Measurements from ENCODE around the gene SLC36A4.
"Not testable (repeated sequence)": the region's sequence is repeated elsewhere in the genome, so short reads cannot be mapped to it uniquely, and the experiment has no call there.

The SLC36A4 gene

DNA sequence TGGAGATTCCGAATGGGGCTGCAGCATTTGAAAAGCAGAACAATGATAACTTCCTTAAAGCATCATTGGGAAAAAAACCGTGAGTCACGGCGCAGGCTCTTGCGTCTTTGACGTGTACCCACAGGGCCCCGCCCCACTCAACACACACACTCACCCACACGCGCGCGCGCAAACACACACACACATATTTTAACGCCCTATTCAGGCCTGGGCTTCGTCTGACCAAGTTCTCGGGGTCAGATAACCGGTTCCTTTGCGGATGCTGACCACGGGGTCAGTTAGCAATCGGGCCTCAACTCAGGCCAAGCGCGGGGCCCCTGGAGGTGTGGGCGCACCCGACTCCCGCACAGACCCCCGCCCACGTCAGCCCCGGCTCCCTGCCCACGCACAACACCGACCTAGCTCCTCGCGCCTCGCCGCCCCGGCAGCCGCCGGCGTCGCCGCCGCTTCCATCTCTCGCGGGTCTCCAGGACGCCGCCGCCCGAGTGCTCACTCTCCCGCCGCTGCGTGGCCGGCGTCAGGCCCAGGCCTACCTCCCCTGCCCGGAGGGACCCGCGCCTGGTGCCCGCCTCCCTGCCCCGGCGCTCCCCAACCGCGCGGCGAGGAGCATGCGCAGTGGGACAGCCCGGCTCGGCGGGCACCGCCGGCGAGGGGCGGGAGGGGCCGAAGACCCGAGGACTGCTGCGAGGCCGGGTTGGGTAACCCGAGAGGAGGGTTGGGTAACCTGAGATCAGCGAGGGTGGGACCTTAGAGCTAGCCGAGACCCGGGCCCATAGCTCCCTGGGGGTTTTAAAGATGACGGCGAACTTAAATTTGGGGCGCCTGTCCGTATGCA is at the start of gene SLC36A4:
TSS of gene SLC36A4 (minus strand) at position 612 of the 835 bp plus-strand sequence. CDS start at position 453, 159 bp downstream.
- H3K4me3 ChIP-seq (replicated peaks in 1 of 2; ENCODE audit: low read depth in 2 of 2, low read length in 2 of 2) = peak within 1 kb of the TSS; percentile 69 to 74
- DNase-seq (ENCODE audit: low read depth in 2 of 2) = peak; percentile 98
- TF ChIP-seq, protein P1, sequence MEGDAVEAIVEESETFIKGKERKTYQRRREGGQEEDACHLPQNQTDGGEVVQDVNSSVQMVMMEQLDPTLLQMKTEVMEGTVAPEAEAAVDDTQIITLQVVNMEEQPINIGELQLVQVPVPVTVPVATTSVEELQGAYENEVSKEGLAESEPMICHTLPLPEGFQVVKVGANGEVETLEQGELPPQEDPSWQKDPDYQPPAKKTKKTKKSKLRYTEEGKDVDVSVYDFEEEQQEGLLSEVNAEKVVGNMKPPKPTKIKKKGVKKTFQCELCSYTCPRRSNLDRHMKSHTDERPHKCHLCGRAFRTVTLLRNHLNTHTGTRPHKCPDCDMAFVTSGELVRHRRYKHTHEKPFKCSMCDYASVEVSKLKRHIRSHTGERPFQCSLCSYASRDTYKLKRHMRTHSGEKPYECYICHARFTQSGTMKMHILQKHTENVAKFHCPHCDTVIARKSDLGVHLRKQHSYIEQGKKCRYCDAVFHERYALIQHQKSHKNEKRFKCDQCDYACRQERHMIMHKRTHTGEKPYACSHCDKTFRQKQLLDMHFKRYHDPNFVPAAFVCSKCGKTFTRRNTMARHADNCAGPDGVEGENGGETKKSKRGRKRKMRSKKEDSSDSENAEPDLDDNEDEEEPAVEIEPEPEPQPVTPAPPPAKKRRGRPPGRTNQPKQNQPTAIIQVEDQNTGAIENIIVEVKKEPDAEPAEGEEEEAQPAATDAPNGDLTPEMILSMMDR (IDR thresholded peaks at IDR 0.05; ENCODE audit: low read depth, low read length) = no peak

DNA sequence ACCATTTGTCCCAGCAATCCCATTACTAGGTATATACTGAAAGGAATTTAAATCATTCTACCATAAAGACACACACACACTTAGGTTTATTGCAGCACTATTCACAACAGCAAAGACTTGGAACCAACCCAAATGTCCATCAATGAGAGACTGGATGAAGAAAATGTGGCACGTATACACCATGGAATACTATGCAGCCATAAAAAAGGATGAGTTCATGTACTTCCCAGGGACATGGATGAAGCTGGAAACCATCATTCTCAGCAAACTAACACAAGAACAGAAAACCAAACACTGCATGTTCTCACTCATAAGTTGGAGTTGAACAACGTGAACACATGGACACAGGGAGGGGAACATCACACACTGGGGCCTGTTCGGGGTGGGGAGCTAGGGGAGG is 49.0 kb upstream of the SLC36A4 start:
- DNase-seq (ENCODE audit: low read depth in 2 of 2); H3K4me3 ChIP-seq (replicated peaks in 1 of 2; ENCODE audit: low read depth in 2 of 2, low read length in 2 of 2): not testable (repeated sequence)

DNA sequence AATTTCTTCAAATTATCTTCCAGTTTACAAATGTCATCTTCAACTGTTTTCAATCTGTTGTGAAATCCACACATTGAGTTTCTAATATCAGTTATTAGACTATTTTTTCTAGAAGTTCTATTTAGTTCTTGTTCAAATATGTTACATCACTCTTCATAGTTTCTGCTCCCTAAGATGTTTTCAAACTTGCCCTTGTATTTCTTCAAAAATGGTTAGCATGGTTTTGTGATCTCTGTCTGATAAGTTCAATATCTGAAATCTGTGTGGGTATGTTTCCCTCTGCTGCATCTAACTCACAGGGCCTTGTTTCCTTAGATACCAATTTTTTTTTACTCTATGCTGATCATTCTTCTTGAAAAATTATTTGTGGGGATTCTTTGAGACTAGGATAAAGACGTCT is 46.2 kb upstream of the SLC36A4 start:
- DNase-seq (ENCODE audit: low read depth in 2 of 2) = no peak
- TF ChIP-seq, protein P1 (IDR thresholded peaks at IDR 0.05; ENCODE audit: low read depth, low read length) = no peak
- no peak overlapping the region for H3K4me3 ChIP-seq (replicated peaks in 1 of 2; ENCODE audit: low read depth in 2 of 2, low read length in 2 of 2)

DNA sequence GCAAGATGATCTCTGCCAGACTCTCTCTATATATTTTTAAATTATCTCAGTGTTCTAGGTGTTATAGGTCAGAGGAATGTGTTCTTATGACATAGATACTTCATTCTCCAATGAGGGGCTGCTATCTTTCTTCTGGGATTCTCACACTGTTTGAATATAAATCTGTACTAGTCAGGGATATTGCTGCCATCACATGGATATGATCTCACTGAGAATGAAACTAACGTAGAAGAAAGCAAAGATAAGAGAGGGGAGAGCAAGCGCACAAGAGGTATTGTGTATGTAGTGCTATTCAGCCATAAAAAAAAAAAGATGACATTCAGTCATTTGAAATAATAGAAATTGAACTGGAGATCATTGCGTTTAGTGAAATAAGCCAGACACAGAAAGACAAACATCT is 42.2 kb upstream of the SLC36A4 start:
- peak in 1 of 2 donors; percentile 5 for DNase-seq (ENCODE audit: low read depth in 2 of 2)
- TF ChIP-seq, protein P1 (IDR thresholded peaks at IDR 0.05; ENCODE audit: low read depth, low read length) = no peak
- H3K4me3 ChIP-seq (replicated peaks in 1 of 2; ENCODE audit: low read depth in 2 of 2, low read length in 2 of 2) = no peak overlapping the region

- H3K4me3 ChIP-seq (replicated peaks in 1 of 2; ENCODE audit: low read depth in 2 of 2, low read length in 2 of 2) = no peak overlapping the region
- TF ChIP-seq, protein P1 (IDR thresholded peaks at IDR 0.05; ENCODE audit: low read depth, low read length) = no peak
- no peak for DNase-seq (ENCODE audit: low read depth in 2 of 2)
Observed at GRCh38 chr11:93238956-93239355, 41.2 kb upstream of the SLC36A4 start.

DNA sequence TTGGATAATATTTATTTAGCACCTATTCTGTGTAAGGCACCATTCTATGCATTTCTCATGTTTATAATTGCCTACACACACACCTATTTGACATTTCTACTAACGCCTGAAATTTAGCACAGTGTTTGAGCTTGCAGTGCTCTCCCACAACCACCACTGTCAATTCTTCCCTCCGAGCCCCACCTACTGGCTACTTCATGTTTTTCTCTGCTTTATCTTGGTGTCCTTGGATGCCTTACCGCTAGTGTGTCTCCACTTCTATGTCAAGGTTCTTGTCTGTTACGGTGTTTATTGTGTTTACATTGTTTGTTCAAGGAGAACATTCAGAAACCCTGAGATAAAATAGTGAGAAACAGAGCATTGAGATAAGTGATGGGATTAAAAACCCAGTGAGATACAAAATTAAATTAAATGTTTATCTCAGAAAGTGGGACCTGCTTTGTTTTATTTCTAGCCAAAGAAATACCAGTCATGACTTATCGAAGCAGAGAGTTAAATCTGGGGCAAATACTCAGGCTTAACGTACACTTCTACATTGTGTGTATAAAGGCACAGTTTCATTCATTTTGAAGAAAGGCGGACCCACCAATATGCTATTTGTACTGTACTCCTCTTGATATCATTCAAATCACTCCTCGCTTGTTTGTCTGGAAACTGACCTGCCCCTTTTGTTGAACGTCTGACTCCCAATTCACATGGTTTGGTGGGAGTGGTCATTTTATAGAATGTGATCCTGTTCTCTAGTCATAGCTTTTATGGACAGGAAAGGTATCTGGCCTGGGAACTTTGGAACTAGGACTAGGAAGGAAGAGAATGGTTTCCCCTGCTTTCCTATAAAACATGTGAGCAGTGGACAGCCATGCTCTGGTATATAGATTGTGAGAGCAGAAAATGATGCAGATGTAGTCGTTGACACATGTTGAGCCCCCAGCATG is 39.2 kb upstream of the SLC36A4 start:
- H3K4me3 ChIP-seq (replicated peaks in 1 of 2; ENCODE audit: low read depth in 2 of 2, low read length in 2 of 2) = no peak overlapping the region
- DNase-seq (ENCODE audit: low read depth in 2 of 2) = peak; percentile 55 to 56
- TF ChIP-seq, protein P1 (IDR thresholded peaks at IDR 0.05; ENCODE audit: low read depth, low read length) = peak; percentile 55

All from cardiac fibroblast (primary cell).